ENCODE results near the gene NFE2L2.

DNA sequence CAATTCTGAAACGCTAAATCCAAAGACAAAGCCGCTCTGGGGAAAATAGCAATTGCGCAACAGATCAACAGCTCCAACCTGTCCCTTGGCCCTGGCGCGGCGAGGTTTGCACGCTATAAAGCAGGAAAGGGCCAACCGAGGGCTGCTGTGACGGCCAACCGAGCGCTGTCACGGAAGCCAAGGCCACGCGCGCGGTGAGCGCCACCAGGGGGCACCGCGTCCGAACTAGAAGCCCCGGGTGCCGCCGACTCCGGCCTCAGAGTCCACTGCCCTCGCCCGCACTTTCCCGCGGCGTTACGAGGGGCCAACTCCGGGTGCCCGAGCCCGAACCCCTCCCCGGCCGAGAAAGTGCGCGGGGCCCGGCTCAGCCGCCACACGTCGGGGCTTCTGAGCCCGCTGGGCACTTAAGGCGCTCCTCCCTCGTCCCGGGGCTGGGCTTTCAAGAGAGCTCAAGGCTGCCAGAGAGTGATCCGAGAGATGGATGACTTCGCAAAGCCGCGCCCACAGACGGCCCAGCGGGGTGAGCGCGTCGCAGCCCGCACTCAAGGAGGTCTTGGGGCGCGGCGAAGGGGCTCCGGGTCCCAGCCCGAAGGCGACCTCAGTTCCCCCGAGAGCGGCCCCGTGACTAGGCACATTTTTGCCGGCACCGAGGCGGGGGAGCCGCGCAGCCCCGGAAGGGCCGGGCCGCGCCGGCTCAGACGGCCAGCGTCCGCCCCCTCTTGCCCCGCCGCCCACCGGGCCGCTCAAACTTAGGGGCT, 897 bp downstream of the NFE2L2 start:
- TF ChIP-seq, protein P1, sequence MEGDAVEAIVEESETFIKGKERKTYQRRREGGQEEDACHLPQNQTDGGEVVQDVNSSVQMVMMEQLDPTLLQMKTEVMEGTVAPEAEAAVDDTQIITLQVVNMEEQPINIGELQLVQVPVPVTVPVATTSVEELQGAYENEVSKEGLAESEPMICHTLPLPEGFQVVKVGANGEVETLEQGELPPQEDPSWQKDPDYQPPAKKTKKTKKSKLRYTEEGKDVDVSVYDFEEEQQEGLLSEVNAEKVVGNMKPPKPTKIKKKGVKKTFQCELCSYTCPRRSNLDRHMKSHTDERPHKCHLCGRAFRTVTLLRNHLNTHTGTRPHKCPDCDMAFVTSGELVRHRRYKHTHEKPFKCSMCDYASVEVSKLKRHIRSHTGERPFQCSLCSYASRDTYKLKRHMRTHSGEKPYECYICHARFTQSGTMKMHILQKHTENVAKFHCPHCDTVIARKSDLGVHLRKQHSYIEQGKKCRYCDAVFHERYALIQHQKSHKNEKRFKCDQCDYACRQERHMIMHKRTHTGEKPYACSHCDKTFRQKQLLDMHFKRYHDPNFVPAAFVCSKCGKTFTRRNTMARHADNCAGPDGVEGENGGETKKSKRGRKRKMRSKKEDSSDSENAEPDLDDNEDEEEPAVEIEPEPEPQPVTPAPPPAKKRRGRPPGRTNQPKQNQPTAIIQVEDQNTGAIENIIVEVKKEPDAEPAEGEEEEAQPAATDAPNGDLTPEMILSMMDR (IDR thresholded peaks at IDR 0.05), result peak; percentile 93
- TF ChIP-seq, protein P2, sequence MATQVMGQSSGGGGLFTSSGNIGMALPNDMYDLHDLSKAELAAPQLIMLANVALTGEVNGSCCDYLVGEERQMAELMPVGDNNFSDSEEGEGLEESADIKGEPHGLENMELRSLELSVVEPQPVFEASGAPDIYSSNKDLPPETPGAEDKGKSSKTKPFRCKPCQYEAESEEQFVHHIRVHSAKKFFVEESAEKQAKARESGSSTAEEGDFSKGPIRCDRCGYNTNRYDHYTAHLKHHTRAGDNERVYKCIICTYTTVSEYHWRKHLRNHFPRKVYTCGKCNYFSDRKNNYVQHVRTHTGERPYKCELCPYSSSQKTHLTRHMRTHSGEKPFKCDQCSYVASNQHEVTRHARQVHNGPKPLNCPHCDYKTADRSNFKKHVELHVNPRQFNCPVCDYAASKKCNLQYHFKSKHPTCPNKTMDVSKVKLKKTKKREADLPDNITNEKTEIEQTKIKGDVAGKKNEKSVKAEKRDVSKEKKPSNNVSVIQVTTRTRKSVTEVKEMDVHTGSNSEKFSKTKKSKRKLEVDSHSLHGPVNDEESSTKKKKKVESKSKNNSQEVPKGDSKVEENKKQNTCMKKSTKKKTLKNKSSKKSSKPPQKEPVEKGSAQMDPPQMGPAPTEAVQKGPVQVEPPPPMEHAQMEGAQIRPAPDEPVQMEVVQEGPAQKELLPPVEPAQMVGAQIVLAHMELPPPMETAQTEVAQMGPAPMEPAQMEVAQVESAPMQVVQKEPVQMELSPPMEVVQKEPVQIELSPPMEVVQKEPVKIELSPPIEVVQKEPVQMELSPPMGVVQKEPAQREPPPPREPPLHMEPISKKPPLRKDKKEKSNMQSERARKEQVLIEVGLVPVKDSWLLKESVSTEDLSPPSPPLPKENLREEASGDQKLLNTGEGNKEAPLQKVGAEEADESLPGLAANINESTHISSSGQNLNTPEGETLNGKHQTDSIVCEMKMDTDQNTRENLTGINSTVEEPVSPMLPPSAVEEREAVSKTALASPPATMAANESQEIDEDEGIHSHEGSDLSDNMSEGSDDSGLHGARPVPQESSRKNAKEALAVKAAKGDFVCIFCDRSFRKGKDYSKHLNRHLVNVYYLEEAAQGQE (IDR thresholded peaks at IDR 0.05; ENCODE audit: insufficient read depth in 1 of 2, low read depth in 2 of 2, low read length in 1 of 2), result peak in 1 of 2 experiments; percentile 74; a peak in 2 of 4 replicates
- TF ChIP-seq TCF7L2 (IDR thresholded peaks at IDR 0.05; ENCODE audit: low read depth, low read length) (peak; percentile 68), POLR2AphosphoS5 (IDR thresholded peaks at IDR 0.05; ENCODE audit: low read depth, low read length) (peak; percentile 94), SIN3A (IDR thresholded peaks at IDR 0.05; ENCODE audit: borderline replicate concordance, insufficient read depth, low read depth, low read length) (peak; percentile 99)

All from Panc1 (cell line).